ENCODE data around the gene GRIN2C. TPM values are rescaled to one million over a fixed set of nuclear protein-coding genes. Genes with fewer than 3 reads are reported as not detected.
A peak's percentile ranks its signal among the peaks of the same experiment; 100 is the strongest.

GRIN2C gene
- total RNA-seq, 4 donors from 2014 or later = 0.17 to 2.5 (median 0.50) TPM

DNA sequence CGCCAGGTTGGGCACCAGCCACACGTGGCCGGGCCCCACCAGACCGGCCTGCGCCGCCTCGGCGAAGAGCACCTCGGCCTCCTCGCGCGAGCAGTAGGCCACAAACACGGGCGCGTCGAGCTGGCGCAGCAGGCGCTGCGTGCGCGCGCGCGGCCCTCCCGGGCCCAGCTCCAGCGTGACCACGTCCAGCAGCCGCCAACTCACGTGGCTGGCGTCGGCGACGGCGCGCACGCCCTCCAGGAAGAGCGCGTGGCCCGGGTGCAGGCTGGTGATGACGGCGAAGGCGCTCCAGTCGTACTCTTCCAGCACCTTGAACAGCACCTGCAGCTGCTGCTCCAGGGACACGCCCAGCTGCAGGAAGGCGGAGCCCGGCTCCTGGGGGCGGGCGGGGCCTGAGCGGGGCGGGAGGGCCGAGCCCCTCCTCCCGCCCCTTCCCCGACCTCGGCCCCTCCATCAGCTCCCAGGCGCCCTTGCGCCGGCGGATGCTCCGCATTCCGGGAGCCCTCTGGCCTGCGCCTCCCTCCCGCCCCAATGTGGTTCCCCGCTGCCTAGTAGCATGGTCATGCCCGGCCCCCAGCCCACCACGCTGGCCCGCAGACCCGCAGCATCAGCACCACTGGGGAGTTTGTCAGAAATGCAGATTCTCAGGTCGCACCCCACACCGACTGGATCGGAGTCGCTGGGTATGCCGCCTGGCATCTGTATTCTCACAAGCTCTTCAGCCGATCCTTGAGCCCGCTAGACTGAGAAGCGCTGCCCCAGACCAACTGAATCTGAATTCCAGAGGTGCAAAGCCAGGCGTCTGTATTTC, 7.2 kb downstream of the GRIN2C start:
- H3K27me3 ChIP-seq = peaks cover 9 to 84% (median 36%) of the 10 kb centered on the region in 4 donors

GRCh38 chr17:74851612-74852236, 8.0 kb downstream of the GRIN2C start:
- no peaks in the 10 kb centered on the region for H3K36me3 ChIP-seq
- H3K27ac ChIP-seq (replicated peaks in 1 of 4) = no peak overlapping the region
- no peak overlapping the region for H3K4me3 ChIP-seq
- no peaks in the 10 kb centered on the region for H3K9me3 ChIP-seq
- intact Hi-C loops (cut with DNase I) = loop anchor here (5.0 kb wide), 1 partner anchor 54 kb away; no protein-coding TSS in a partner anchor
- peaks cover 6 to 14% (median 10%) of the 10 kb centered on the region in 4 donors for H3K4me1 ChIP-seq
- no peak for DNase-seq (ENCODE audit: extremely low spot score)
- WGBS = 72% methylated on average over 18 of the region's 29 CpGs
- TF ChIP-seq POLR2AphosphoS5 (IDR thresholded peaks at IDR 0.05) (no peak), CTCF (IDR thresholded peaks at IDR 0.05) (no peak), EP300 (IDR thresholded peaks at IDR 0.05) (no peak), POLR2A (IDR thresholded peaks at IDR 0.05; ENCODE audit: low read depth) (no peak)
- peaks cover 9 to 84% (median 36%) of the 10 kb centered on the region in 4 donors for H3K27me3 ChIP-seq

More for the DNA sequence above, 7.2 kb downstream of the GRIN2C start:
- intact Hi-C loops (cut with DNase I) = loop anchor here (5.0 kb wide), 1 partner anchor 55 kb away; no protein-coding TSS in a partner anchor
- WGBS = 8% methylated on average over 9 of the region's 76 CpGs
- Histone ChIP-seq H3K36me3 (no peaks in the 10 kb centered on the region), H3K9me3 (no peaks in the 10 kb centered on the region), H3K4me3 (peak overlapping the region in 1 of 4 donors; percentile 17), H3K27ac (replicated peaks in 1 of 4) (no peak overlapping the region), H3K4me1 (peaks cover 6 to 14% (median 10%) of the 10 kb centered on the region in 4 donors)
- TF ChIP-seq EP300 (IDR thresholded peaks at IDR 0.05) = no peak
- TF ChIP-seq POLR2AphosphoS5 (IDR thresholded peaks at IDR 0.05) = no peak
- no peak for TF ChIP-seq CTCF (IDR thresholded peaks at IDR 0.05)
- no peak for TF ChIP-seq POLR2A (IDR thresholded peaks at IDR 0.05; ENCODE audit: low read depth)
- no peak for DNase-seq (ENCODE audit: extremely low spot score)

DNA sequence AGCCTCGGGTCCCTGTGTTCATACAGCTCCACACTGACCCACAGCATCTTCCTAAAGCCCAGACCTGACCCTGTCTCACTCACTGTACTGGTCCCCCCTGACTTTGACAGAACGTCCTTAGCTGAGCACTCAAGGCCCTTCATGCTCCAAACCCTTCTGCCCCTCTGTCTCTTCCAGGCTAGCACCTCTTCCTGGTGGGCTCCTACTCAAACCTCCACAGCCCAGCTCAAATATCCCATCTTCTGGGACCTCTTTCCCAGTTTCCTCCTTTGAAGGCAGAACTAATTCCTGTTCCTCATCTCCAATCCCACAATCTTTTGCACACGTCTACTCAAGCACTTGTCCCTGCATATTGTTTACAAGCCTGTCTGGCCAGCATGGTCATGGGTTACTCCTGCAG, 8.8 kb downstream of the GRIN2C start:
- 58% methylated on average over 3 of the region's 3 CpGs for WGBS
- Histone ChIP-seq H3K27me3 (peaks cover 9 to 82% (median 35%) of the 10 kb centered on the region in 4 donors), H3K27ac (replicated peaks in 1 of 4) (no peak overlapping the region), H3K9me3 (no peaks in the 10 kb centered on the region), H3K4me1 (peaks cover 6 to 14% (median 10%) of the 10 kb centered on the region in 4 donors), H3K4me3 (no peak overlapping the region), H3K36me3 (no peaks in the 10 kb centered on the region)
- intact Hi-C loops (cut with DNase I) = loop anchor here (5.0 kb wide), 1 partner anchor 54 kb away; no protein-coding TSS in a partner anchor
- TF ChIP-seq POLR2AphosphoS5 (IDR thresholded peaks at IDR 0.05) (no peak), EP300 (IDR thresholded peaks at IDR 0.05) (no peak), POLR2A (IDR thresholded peaks at IDR 0.05; ENCODE audit: low read depth) (no peak), CTCF (IDR thresholded peaks at IDR 0.05) (no peak)
- DNase-seq (ENCODE audit: extremely low spot score) = no peak

DNA sequence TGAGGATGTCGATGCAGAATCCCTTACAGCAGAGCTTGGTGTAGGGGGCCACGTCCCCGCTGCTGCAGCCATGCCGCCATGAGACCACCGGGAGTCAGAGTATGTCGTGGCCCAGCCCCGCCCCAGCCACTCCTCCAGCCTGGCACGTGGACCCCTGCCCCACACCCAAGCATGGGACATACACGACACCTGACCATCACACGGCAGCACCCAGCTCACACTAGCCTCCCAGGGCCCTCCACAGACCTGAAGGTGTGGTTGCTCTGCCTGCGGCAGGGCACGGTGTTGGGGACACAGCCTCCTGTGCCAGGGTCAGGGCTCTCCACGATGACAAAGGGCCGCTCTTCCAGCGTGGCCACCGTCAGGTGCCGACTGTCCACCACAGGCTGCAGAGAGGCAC, 9.4 kb downstream of the GRIN2C start:
- H3K27ac ChIP-seq (replicated peaks in 1 of 4) = no peak overlapping the region
- intact Hi-C loops (cut with DNase I) = loop anchor here (5.0 kb wide), 1 partner anchor 53 kb away; no protein-coding TSS in a partner anchor

More for the DNA sequence above, 9.4 kb downstream of the GRIN2C start:
- TF ChIP-seq CTCF (IDR thresholded peaks at IDR 0.05) (no peak), EP300 (IDR thresholded peaks at IDR 0.05) (no peak), POLR2AphosphoS5 (IDR thresholded peaks at IDR 0.05) (no peak), POLR2A (IDR thresholded peaks at IDR 0.05; ENCODE audit: low read depth) (no peak)
- no peaks in the 10 kb centered on the region for H3K36me3 ChIP-seq
- 64% methylated on average over 5 of the region's 17 CpGs for WGBS
- peaks cover 6 to 14% (median 10%) of the 10 kb centered on the region in 4 donors for H3K4me1 ChIP-seq
- no peak for DNase-seq (ENCODE audit: extremely low spot score)
- peaks cover 9 to 80% (median 32%) of the 10 kb centered on the region in 4 donors for H3K27me3 ChIP-seq
- H3K9me3 ChIP-seq = no peaks in the 10 kb centered on the region
- H3K4me3 ChIP-seq = no peak overlapping the region

Measured in esophagus muscularis mucosa (tissue), 4 donors.